ENCODE measurements around the gene KLF16.

Gene KLF16

DNA sequence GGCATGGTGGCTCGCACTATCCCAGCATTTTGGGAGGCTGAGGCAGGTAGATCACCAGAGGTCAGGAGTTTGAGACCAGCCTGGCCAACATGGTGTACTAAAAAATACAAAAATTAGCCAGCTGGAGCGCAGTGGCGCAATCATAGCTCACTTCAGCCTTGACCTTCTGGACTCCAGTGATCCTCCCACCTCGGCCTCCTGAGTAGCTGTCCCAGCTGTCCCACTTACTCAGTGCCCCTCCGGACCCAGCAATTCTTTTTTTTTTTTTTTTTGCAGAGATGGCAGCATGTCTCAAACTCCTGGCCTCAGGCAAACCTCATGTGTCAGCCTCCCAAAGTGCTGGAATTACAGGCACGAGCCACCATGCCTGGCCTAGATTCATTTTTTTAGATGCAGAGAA lies 39.5 kb upstream of the KLF16 start:
- DNase-seq (ENCODE audit: low spot score): no peak
- Histone ChIP-seq H3K27me3 (ENCODE audit: control insufficient read depth in 3 of 3, insufficient read depth in 3 of 3, low read depth in 1 of 3, low read length in 3 of 3) (no peaks in the 10 kb centered on the region), H3K27ac (replicated peaks; ENCODE audit: low read length) (no peak overlapping the region), H3K4me3 (ENCODE audit: low read length in 2 of 2) (no peak overlapping the region), H4K8ac (ENCODE audit: low read depth, low read length) (no peak overlapping the region), H3K18ac (ENCODE audit: low read length) (no peak overlapping the region), H3K23ac (ENCODE audit: low read depth, low read length, poor library complexity) (no peak overlapping the region), H2BK5ac (ENCODE audit: low read length) (no peak overlapping the region), H4K91ac (ENCODE audit: low read depth, low read length, poor library complexity) (no peak overlapping the region), H2BK12ac (ENCODE audit: low read length) (no peak overlapping the region), H3K4ac (ENCODE audit: low read length) (no peak overlapping the region), H3K79me1 (ENCODE audit: low read depth, low read length) (peaks cover 13% of the 10 kb centered on the region), H3K4me1 (ENCODE audit: control insufficient read depth in 2 of 2, insufficient read depth in 1 of 2, low read depth in 1 of 2, low read length in 2 of 2) (peaks cover 7 to 22% of the 10 kb centered on the region in 2 donors), H2AK5ac (ENCODE audit: low read depth, low read length) (no peak overlapping the region), H3K9ac (ENCODE audit: low read depth, low read length, poor library complexity) (no peak overlapping the region), H3K9me3 (replicated peaks in 1 of 2; ENCODE audit: control insufficient read depth in 2 of 2, insufficient read depth in 1 of 2, low read depth in 1 of 2, low read length in 2 of 2) (no peaks in the 10 kb centered on the region), H3K36me3 (replicated peaks in 1 of 2; ENCODE audit: control insufficient read depth in 2 of 2, insufficient read depth in 2 of 2, low read length in 2 of 2) (peaks cover 4 to 18% of the 10 kb centered on the region in 2 donors), H3K14ac (ENCODE audit: low read length) (no peak overlapping the region), H3K4me2 (ENCODE audit: insufficient read depth, low read length, poor library complexity, severe bottlenecking) (no peak overlapping the region), H2BK15ac (ENCODE audit: low read length) (no peak overlapping the region), H2AFZ (ENCODE audit: low read length) (peak overlapping the region; percentile 62), H2BK120ac (ENCODE audit: low read depth, low read length) (no peak overlapping the region)
- no CpG with 5 or more reads among the region's 6 CpGs for WGBS, 2 donors (ENCODE audit: extremely low coverage in 2 of 2, insufficient read length in 2 of 2, insufficient replicate concordance in 1 of 2)

DNA sequence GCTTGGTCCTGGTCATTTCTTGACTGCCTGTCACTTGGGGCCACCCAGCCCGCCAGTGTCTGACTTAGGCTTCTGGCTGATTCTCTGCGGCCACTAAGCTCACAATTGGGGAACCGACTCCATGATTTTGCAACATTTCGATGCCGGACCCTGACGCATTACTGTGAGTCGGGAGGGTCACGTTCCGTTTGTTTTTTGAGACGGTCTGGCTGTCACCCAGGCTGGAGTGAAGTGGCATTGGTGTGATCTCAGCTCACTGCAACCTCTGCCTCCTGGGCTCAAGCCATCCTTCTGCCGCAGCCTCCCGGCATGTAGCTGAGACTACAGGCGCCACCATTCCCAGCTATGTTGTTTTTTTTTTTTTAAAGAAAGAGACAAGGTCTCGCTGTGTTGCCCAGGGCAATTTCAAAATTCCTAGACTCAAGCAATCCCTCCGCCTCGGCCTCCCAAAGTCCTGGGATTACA lies 38.6 kb upstream of the KLF16 start:
- Histone ChIP-seq H3K36me3 (replicated peaks in 1 of 2; ENCODE audit: control insufficient read depth in 2 of 2, insufficient read depth in 2 of 2, low read length in 2 of 2) (peaks cover 0 to 9% of the 10 kb centered on the region in 2 donors), H2BK12ac (ENCODE audit: low read length) (no peak overlapping the region), H3K9me3 (replicated peaks in 1 of 2; ENCODE audit: control insufficient read depth in 2 of 2, insufficient read depth in 1 of 2, low read depth in 1 of 2, low read length in 2 of 2) (no peaks in the 10 kb centered on the region), H3K4me1 (ENCODE audit: control insufficient read depth in 2 of 2, insufficient read depth in 1 of 2, low read depth in 1 of 2, low read length in 2 of 2) (peaks cover 11 to 22% of the 10 kb centered on the region in 2 donors), H2AFZ (ENCODE audit: low read length) (no peak overlapping the region), H3K27me3 (ENCODE audit: control insufficient read depth in 3 of 3, insufficient read depth in 3 of 3, low read depth in 1 of 3, low read length in 3 of 3) (no peaks in the 10 kb centered on the region), H3K9ac (ENCODE audit: low read depth, low read length, poor library complexity) (peak overlapping the region; percentile 60), H3K14ac (ENCODE audit: low read length) (no peak overlapping the region), H3K23ac (ENCODE audit: low read depth, low read length, poor library complexity) (no peak overlapping the region), H4K8ac (ENCODE audit: low read depth, low read length) (no peak overlapping the region), H3K18ac (ENCODE audit: low read length) (no peak overlapping the region), H3K4ac (ENCODE audit: low read length) (no peak overlapping the region), H3K27ac (replicated peaks; ENCODE audit: low read length) (no peak overlapping the region), H3K4me2 (ENCODE audit: insufficient read depth, low read length, poor library complexity, severe bottlenecking) (no peak overlapping the region), H2BK5ac (ENCODE audit: low read length) (no peak overlapping the region), H3K79me1 (ENCODE audit: low read depth, low read length) (peaks cover 4% of the 10 kb centered on the region), H2BK15ac (ENCODE audit: low read length) (no peak overlapping the region), H3K4me3 (ENCODE audit: low read length in 2 of 2) (no peak overlapping the region), H2AK5ac (ENCODE audit: low read depth, low read length) (peak overlapping the region; percentile 56), H4K91ac (ENCODE audit: low read depth, low read length, poor library complexity) (no peak overlapping the region), H2BK120ac (ENCODE audit: low read depth, low read length) (no peak overlapping the region)
- no CpG with 5 or more reads among the region's 16 CpGs for WGBS, 2 donors (ENCODE audit: extremely low coverage in 2 of 2, insufficient read length in 2 of 2, insufficient replicate concordance in 1 of 2)
- no peak for DNase-seq (ENCODE audit: low spot score)

DNA sequence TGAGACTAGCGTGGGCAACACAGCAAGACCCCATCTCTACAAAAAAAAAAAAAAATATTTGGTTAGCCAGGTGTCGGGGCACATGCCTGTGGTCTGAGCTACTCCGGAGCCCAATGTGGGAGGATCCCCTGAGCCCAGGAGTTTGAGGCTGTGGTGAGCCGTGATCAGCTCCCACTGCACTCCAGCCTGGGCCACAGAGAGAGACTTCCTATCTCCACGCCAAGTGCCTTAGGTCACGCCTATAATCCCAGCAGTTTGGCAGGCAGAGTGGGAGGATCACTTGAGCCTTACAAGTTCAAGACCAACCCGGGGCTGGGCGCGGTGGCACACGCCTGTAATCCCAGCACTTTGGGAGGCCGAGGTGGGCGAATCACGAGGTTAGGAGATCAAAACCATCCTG lies 33.1 kb upstream of the KLF16 start:
- H3K4me1 ChIP-seq (ENCODE audit: control insufficient read depth in 2 of 2, insufficient read depth in 1 of 2, low read depth in 1 of 2, low read length in 2 of 2): peaks cover 2 to 4% of the 10 kb centered on the region in 2 donors
- H2AK5ac ChIP-seq (ENCODE audit: low read depth, low read length): no peak overlapping the region
- no peak overlapping the region for H2AFZ ChIP-seq (ENCODE audit: low read length)
- no peaks in the 10 kb centered on the region for H3K79me1 ChIP-seq (ENCODE audit: low read depth, low read length)
- no CpG with 5 or more reads among the region's 13 CpGs for WGBS, 2 donors (ENCODE audit: extremely low coverage in 2 of 2, insufficient read length in 2 of 2, insufficient replicate concordance in 1 of 2)
- no peak overlapping the region for H3K4me2 ChIP-seq (ENCODE audit: insufficient read depth, low read length, poor library complexity, severe bottlenecking)
- peaks cover 0 to 3% (median 0%) of the 10 kb centered on the region in 3 experiments for H3K27me3 ChIP-seq (ENCODE audit: control insufficient read depth in 3 of 3, insufficient read depth in 3 of 3, low read depth in 1 of 3, low read length in 3 of 3)
- no peak overlapping the region for H2BK12ac ChIP-seq (ENCODE audit: low read length)
- H3K36me3 ChIP-seq (replicated peaks in 1 of 2; ENCODE audit: control insufficient read depth in 2 of 2, insufficient read depth in 2 of 2, low read length in 2 of 2): no peaks in the 10 kb centered on the region
- H3K18ac ChIP-seq (ENCODE audit: low read length): no peak overlapping the region
- no peak overlapping the region for H2BK15ac ChIP-seq (ENCODE audit: low read length)
- no peak overlapping the region for H2BK120ac ChIP-seq (ENCODE audit: low read depth, low read length)
- DNase-seq (ENCODE audit: low spot score): no peak
- no peak overlapping the region for H4K91ac ChIP-seq (ENCODE audit: low read depth, low read length, poor library complexity)
- no peak overlapping the region for H3K27ac ChIP-seq (replicated peaks; ENCODE audit: low read length)
- no peak overlapping the region for H3K9ac ChIP-seq (ENCODE audit: low read depth, low read length, poor library complexity)
- peak overlapping the region; percentile 60 for H2BK5ac ChIP-seq (ENCODE audit: low read length)
- no peak overlapping the region for H3K4me3 ChIP-seq (ENCODE audit: low read length in 2 of 2)
- no peak overlapping the region for H3K23ac ChIP-seq (ENCODE audit: low read depth, low read length, poor library complexity)
- H3K9me3 ChIP-seq (replicated peaks in 1 of 2; ENCODE audit: control insufficient read depth in 2 of 2, insufficient read depth in 1 of 2, low read depth in 1 of 2, low read length in 2 of 2): no peaks in the 10 kb centered on the region
- no peak overlapping the region for H3K4ac ChIP-seq (ENCODE audit: low read length)
- no peak overlapping the region for H4K8ac ChIP-seq (ENCODE audit: low read depth, low read length)
- H3K14ac ChIP-seq (ENCODE audit: low read length): no peak overlapping the region

DNA sequence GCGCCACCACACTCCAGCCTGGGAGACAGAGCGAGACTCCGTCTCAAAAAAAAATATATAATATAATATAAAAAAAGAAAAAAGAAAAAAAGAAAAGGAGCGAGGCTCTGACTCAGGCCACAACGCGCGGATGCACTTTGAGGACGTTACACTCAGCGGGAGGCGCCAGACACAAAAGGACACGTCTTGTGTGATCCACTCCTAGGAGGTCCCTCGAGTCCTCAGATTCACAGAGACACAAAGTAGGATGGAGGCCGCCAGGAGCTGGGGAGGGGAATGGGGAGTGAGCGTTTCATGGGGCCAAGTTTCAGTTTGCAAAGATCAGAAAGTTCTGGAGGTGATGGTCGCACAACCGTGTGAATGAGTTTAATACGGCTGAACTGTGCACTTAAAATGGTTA lies 30.4 kb upstream of the KLF16 start:
- no peak for DNase-seq (ENCODE audit: low spot score)

More for the DNA sequence above, 30.4 kb upstream of the KLF16 start:
- Histone ChIP-seq H3K79me1 (ENCODE audit: low read depth, low read length) (no peaks in the 10 kb centered on the region), H2BK5ac (ENCODE audit: low read length) (no peak overlapping the region), H3K27me3 (ENCODE audit: control insufficient read depth in 3 of 3, insufficient read depth in 3 of 3, low read depth in 1 of 3, low read length in 3 of 3) (peaks cover 0 to 3% (median 0%) of the 10 kb centered on the region in 3 experiments), H3K27ac (replicated peaks; ENCODE audit: low read length) (no peak overlapping the region), H2AK5ac (ENCODE audit: low read depth, low read length) (no peak overlapping the region), H2BK120ac (ENCODE audit: low read depth, low read length) (no peak overlapping the region), H3K4ac (ENCODE audit: low read length) (no peak overlapping the region), H3K9me3 (replicated peaks in 1 of 2; ENCODE audit: control insufficient read depth in 2 of 2, insufficient read depth in 1 of 2, low read depth in 1 of 2, low read length in 2 of 2) (no peaks in the 10 kb centered on the region), H2AFZ (ENCODE audit: low read length) (no peak overlapping the region), H3K4me1 (ENCODE audit: control insufficient read depth in 2 of 2, insufficient read depth in 1 of 2, low read depth in 1 of 2, low read length in 2 of 2) (peaks cover 2 to 4% of the 10 kb centered on the region in 2 donors), H3K4me3 (ENCODE audit: low read length in 2 of 2) (no peak overlapping the region), H3K4me2 (ENCODE audit: insufficient read depth, low read length, poor library complexity, severe bottlenecking) (no peak overlapping the region), H2BK15ac (ENCODE audit: low read length) (no peak overlapping the region), H3K36me3 (replicated peaks in 1 of 2; ENCODE audit: control insufficient read depth in 2 of 2, insufficient read depth in 2 of 2, low read length in 2 of 2) (no peaks in the 10 kb centered on the region), H3K9ac (ENCODE audit: low read depth, low read length, poor library complexity) (no peak overlapping the region), H3K14ac (ENCODE audit: low read length) (no peak overlapping the region), H4K91ac (ENCODE audit: low read depth, low read length, poor library complexity) (no peak overlapping the region), H2BK12ac (ENCODE audit: low read length) (no peak overlapping the region), H4K8ac (ENCODE audit: low read depth, low read length) (no peak overlapping the region), H3K23ac (ENCODE audit: low read depth, low read length, poor library complexity) (no peak overlapping the region), H3K18ac (ENCODE audit: low read length) (no peak overlapping the region)
- WGBS, 2 donors (ENCODE audit: extremely low coverage in 2 of 2, insufficient read length in 2 of 2, insufficient replicate concordance in 1 of 2): no CpG with 5 or more reads among the region's 17 CpGs
